DOHH2 (cell line): ENCODE results near the gene TTC29.

ENCODE experiments used
- EZH2phosphoT487 ChIP-seq: fragments of 200-600 bp; sonication (generic); IDR thresholded peaks from 2 replicates; pipeline ENCODE4 v1.6.1; 2017; ENCODE audit warnings: borderline replicate concordance, mild to moderate bottlenecking, antibody characterized with exemption, low read length, moderate library complexity, mixed read lengths
- TF ChIP-seq, protein P1 (sequence below): fragments of 200-600 bp; sonication (generic); IDR thresholded peaks from one replicate; pipeline ENCODE4 v1.5.1; 2014; ENCODE audit warnings: antibody characterized with exemption, mild to moderate bottlenecking, low read depth, low read length; ENCODE audit not compliant: poor library complexity, severe bottlenecking

GRCh38 chr4:146790515-146790914 lies 155.1 kb downstream of the TTC29 start:
- TF ChIP-seq, protein P1, sequence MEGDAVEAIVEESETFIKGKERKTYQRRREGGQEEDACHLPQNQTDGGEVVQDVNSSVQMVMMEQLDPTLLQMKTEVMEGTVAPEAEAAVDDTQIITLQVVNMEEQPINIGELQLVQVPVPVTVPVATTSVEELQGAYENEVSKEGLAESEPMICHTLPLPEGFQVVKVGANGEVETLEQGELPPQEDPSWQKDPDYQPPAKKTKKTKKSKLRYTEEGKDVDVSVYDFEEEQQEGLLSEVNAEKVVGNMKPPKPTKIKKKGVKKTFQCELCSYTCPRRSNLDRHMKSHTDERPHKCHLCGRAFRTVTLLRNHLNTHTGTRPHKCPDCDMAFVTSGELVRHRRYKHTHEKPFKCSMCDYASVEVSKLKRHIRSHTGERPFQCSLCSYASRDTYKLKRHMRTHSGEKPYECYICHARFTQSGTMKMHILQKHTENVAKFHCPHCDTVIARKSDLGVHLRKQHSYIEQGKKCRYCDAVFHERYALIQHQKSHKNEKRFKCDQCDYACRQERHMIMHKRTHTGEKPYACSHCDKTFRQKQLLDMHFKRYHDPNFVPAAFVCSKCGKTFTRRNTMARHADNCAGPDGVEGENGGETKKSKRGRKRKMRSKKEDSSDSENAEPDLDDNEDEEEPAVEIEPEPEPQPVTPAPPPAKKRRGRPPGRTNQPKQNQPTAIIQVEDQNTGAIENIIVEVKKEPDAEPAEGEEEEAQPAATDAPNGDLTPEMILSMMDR, result no peak
- TF ChIP-seq EZH2phosphoT487, result no peak
